HUES64 (cell line): ENCODE data around the gene FURIN.

Experiments used
- H3K27ac ChIP-seq: 2 replicates; pipeline ENCODE4 v1.7.0; 2013; ENCODE audit warnings: low read depth, low read length, inconsistent platforms
- H3K27me3 ChIP-seq: 2 replicates; pipeline ENCODE4 v1.6.1; 2013; ENCODE audit warnings: mild to moderate bottlenecking, low read length; ENCODE audit not compliant: insufficient read depth
- H3K36me3 ChIP-seq: 2 replicates; pipeline ENCODE4 v1.6.1; 2013; ENCODE audit warnings: mild to moderate bottlenecking, low read length; ENCODE audit not compliant: insufficient read depth
- H3K4me1 ChIP-seq: 2 replicates; pipeline ENCODE4 v1.6.1; 2013; ENCODE audit warnings: mild to moderate bottlenecking, low read length, moderate library complexity; ENCODE audit not compliant: insufficient read depth
- H3K4me3 ChIP-seq: 2 replicates; pipeline ENCODE4 v1.5.1; 2013; ENCODE audit warnings: mild to moderate bottlenecking, low read length, moderate library complexity
- H3K9ac ChIP-seq: 2 replicates; pipeline ENCODE4 v1.6.1; 2013; ENCODE audit warnings: mild to moderate bottlenecking, low read depth, low read length
- H3K9me3 ChIP-seq: 2 replicates; pipeline ENCODE4 v1.6.1; 2013; ENCODE audit warnings: low read depth, low read length; ENCODE audit not compliant: insufficient read depth
- WGBS: fragments of 150-250, 120-280 bp; methylation state at CpG from one replicate; pipeline ENCODE4 v1.1.7; 2013; ENCODE audit warnings: missing lambda C conversion rate; 5-methylcytosine and 5-hydroxymethylcytosine counted together

Gene FURIN

DNA sequence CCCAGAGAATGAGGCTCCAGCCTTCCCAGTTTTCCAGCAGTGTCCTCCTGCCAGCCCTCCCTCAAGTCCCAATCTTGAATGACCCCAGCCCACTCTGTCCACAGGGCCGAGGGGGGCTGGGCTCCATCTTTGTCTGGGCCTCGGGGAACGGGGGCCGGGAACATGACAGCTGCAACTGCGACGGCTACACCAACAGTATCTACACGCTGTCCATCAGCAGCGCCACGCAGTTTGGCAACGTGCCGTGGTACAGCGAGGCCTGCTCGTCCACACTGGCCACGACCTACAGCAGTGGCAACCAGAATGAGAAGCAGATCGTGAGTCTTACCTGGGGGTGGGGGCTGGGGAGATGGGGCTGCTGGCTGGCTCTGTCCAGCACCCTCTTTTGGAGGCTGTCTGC lies 10.3 kb downstream of the FURIN start:
- H3K36me3 ChIP-seq, result peaks cover 49% of the 10 kb centered on the region
- no peak overlapping the region for H3K9ac ChIP-seq
- no peak overlapping the region for H3K27ac ChIP-seq
- H3K9me3 ChIP-seq, result no peaks in the 10 kb centered on the region
- H3K27me3 ChIP-seq, result no peaks in the 10 kb centered on the region
- WGBS, result 94% methylated on average over 15 of the region's 15 CpGs
- no peak overlapping the region for H3K4me3 ChIP-seq
- peaks cover 13% of the 10 kb centered on the region for H3K4me1 ChIP-seq

DNA sequence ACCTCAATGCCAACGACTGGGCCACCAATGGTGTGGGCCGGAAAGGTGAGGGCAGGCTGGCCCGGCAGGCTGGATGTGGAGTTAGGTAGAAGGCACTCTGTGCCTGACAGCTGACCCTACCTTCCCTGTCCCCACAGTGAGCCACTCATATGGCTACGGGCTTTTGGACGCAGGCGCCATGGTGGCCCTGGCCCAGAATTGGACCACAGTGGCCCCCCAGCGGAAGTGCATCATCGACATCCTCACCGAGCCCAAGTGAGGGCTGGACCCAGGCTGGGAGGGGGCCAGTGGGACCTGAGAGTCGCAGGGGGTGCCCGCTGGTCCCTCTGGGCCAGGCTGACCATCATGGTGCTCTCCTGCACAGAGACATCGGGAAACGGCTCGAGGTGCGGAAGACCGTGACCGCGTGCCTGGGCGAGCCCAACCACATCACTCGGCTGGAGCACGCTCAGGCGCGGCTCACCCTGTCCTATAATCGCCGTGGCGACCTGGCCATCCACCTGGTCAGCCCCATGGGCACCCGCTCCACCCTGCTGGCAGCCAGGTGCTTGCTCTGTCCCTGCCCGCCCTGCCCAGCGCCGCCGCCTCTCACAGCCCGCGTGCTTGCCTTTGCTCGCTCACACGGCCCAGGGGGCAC lies 11.5 kb downstream of the FURIN start:
- H3K9ac ChIP-seq, result no peak overlapping the region
- 96% methylated on average over 35 of the region's 35 CpGs for WGBS
- peaks cover 3% of the 10 kb centered on the region; the same call in 1 of the 2 replicates for H3K4me1 ChIP-seq
- peaks cover 49% of the 10 kb centered on the region for H3K36me3 ChIP-seq
- no peak overlapping the region for H3K4me3 ChIP-seq
- H3K27me3 ChIP-seq, result no peaks in the 10 kb centered on the region
- H3K9me3 ChIP-seq, result no peaks in the 10 kb centered on the region
- H3K27ac ChIP-seq, result no peak overlapping the region

DNA sequence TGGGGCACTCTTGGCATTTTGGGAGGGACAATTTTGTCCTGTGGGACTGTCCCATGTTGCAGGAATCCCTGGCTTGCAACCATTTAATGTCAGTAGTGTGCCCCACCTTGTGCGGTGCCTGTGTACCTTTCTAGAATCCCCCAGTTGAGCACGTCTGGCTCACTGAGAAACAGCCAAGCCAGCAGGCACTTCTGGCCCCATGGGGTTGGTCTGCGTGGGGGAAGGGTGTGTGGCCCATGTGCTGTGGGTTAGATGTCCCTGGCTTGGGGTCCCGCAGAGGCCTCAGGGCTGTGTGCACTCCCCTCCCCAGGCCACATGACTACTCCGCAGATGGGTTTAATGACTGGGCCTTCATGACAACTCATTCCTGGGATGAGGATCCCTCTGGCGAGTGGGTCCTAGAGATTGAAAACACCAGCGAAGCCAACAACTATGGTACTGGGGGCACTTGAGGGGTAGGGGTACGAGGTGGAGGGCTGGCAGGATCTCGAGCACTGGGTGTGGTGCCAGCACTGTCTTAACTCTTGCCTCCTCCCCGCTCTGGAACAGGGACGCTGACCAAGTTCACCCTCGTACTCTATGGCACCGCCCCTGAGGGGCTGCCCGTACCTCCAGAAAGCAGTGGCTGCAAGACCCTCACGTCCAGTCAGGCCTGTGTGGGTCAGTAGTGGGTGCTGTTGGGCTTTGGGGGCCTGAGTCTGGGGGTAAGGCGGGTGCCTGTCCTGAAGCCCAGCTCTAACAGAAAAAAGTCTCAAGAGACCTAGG lies 12.2 kb downstream of the FURIN start:
- Histone ChIP-seq H3K9ac (no peak overlapping the region), H3K9me3 (no peaks in the 10 kb centered on the region), H3K4me3 (no peak overlapping the region), H3K36me3 (peaks cover 49% of the 10 kb centered on the region), H3K27me3 (no peaks in the 10 kb centered on the region), H3K27ac (no peak overlapping the region), H3K4me1 (peaks cover 4% of the 10 kb centered on the region)
- 94% methylated on average over 16 of the region's 16 CpGs for WGBS

DNA sequence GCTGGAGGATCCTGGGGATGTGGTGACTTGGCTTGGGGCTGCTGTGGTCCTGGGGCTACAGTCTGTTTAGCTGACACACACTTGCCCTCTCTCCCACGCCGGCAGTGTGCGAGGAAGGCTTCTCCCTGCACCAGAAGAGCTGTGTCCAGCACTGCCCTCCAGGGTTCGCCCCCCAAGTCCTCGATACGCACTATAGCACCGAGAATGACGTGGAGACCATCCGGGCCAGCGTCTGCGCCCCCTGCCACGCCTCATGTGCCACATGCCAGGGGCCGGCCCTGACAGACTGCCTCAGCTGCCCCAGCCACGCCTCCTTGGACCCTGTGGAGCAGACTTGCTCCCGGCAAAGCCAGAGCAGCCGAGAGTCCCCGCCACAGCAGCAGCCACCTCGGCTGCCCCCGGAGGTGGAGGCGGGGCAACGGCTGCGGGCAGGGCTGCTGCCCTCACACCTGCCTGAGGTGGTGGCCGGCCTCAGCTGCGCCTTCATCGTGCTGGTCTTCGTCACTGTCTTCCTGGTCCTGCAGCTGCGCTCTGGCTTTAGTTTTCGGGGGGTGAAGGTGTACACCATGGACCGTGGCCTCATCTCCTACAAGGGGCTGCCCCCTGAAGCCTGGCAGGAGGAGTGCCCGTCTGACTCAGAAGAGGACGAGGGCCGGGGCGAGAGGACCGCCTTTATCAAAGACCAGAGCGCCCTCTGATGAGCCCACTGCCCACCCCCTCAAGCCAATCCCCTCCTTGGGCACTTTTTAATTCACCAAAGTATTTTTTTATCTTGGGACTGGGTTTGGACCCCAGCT lies 13.0 kb downstream of the FURIN start:
- WGBS, result 92% methylated on average over 35 of the region's 35 CpGs
- Histone ChIP-seq H3K9me3 (no peaks in the 10 kb centered on the region), H3K27ac (no peak overlapping the region), H3K36me3 (peaks cover 42% of the 10 kb centered on the region), H3K9ac (no peak overlapping the region), H3K4me1 (peaks cover 8% of the 10 kb centered on the region), H3K27me3 (no peaks in the 10 kb centered on the region), H3K4me3 (no peak overlapping the region)

DNA sequence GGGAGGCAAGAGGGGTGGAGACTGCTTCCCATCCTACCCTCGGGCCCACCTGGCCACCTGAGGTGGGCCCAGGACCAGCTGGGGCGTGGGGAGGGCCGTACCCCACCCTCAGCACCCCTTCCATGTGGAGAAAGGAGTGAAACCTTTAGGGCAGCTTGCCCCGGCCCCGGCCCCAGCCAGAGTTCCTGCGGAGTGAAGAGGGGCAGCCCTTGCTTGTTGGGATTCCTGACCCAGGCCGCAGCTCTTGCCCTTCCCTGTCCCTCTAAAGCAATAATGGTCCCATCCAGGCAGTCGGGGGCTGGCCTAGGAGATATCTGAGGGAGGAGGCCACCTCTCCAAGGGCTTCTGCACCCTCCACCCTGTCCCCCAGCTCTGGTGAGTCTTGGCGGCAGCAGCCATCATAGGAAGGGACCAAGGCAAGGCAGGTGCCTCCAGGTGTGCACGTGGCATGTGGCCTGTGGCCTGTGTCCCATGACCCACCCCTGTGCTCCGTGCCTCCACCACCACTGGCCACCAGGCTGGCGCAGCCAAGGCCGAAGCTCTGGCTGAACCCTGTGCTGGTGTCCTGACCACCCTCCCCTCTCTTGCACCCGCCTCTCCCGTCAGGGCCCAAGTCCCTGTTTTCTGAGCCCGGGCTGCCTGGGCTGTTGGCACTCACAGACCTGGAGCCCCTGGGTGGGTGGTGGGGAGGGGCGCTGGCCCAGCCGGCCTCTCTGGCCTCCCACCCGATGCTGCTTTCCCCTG lies 13.8 kb downstream of the FURIN start:
- peaks cover 34% of the 10 kb centered on the region for H3K36me3 ChIP-seq
- H3K4me3 ChIP-seq, result no peak overlapping the region
- H3K27ac ChIP-seq, result no peak overlapping the region

DNA sequence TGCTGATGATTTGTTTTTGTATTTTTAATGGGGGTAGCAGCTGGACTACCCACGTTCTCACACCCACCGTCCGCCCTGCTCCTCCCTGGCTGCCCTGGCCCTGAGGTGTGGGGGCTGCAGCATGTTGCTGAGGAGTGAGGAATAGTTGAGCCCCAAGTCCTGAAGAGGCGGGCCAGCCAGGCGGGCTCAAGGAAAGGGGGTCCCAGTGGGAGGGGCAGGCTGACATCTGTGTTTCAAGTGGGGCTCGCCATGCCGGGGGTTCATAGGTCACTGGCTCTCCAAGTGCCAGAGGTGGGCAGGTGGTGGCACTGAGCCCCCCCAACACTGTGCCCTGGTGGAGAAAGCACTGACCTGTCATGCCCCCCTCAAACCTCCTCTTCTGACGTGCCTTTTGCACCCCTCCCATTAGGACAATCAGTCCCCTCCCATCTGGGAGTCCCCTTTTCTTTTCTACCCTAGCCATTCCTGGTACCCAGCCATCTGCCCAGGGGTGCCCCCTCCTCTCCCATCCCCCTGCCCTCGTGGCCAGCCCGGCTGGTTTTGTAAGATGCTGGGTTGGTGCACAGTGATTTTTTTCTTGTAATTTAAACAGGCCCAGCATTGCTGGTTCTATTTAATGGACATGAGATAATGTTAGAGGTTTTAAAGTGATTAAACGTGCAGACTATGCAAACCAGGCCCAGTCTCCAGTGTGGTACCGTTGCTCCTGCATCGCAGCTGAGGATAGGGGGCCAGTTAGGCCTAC lies 14.6 kb downstream of the FURIN start:
- Histone ChIP-seq H3K9ac (no peak overlapping the region), H3K9me3 (no peaks in the 10 kb centered on the region), H3K4me3 (no peak overlapping the region), H3K27ac (no peak overlapping the region), H3K27me3 (no peaks in the 10 kb centered on the region), H3K36me3 (peaks cover 27% of the 10 kb centered on the region), H3K4me1 (peaks cover 8% of the 10 kb centered on the region)
- WGBS, result 94% methylated on average over 13 of the region's 13 CpGs

More for the DNA sequence above, 13.8 kb downstream of the FURIN start:
- Histone ChIP-seq H3K9me3 (no peaks in the 10 kb centered on the region), H3K9ac (no peak overlapping the region), H3K4me1 (peaks cover 8% of the 10 kb centered on the region), H3K27me3 (no peaks in the 10 kb centered on the region)
- 94% methylated on average over 19 of the region's 19 CpGs for whole genome bisulfite sequencing

DNA sequence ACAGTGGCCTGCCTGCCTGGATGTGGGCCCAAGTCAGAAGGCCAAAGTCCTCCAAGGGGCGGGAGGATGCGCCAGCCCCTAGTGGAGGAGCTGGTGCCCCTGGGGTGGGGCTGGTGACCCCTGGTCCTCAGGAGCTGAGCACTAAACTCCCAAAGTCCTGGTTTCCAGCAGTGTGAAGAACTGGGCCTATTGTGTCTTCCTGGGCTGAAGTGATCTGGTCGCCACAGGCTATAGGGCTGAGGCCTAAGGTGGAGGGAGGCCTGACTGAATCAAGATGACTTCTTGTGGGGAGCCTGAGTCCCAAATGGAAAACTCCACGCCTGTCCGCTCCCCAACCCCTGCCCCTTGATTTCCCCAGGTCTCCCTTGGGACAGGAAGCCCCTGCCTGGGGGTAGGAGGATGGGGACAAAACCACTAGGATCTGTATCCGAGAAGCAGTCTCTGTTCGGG lies 15.2 kb downstream of the FURIN start:
- 71% methylated on average over 7 of the region's 7 CpGs for WGBS
- Histone ChIP-seq H3K9me3 (no peaks in the 10 kb centered on the region), H3K36me3 (peaks cover 21% of the 10 kb centered on the region), H3K4me3 (peak overlapping the region; percentile 42), H3K9ac (peak overlapping the region; percentile 67), H3K27me3 (no peaks in the 10 kb centered on the region), H3K27ac (peak overlapping the region; percentile 32; the same call in 1 of the 2 replicates), H3K4me1 (peaks cover 8% of the 10 kb centered on the region)

DNA sequence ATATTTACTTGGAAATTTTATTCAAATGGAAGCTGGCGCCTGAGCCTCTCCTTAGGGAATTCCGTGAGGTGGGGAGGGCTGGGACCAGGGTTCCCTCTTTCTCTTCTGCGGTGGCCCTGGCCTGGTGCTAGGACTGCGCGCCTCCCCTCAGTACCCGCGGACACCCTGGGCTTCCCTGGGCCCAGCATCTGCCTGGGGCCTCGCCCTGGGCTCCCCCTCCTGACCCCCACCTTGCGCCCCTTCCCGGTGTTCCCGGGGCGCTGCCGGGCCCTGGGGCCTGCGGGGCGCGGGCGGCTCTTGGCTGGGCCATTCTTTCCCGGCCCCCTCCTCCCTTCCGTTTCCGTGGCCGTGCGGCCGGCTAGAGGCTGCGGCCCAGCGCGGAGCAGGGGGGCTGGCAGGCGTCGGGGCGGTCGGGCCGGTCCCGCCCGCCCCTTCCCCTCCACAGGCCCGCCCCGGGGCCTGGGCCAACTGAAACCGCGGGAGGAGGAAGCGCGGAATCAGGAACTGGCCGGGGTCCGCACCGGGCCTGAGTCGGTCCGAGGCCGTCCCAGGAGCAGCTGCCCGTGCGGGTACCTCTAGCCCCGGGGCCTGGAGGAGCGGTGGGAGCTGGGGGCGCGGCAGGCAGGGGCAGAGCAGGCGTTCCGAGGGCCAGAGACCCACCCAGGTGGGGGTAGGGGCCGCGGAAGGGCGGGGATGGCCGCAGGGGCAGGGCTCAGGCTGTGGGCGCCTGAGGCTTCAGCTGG lies 15.8 kb downstream of the FURIN start, which contains the start of gene FES:
Gene FES, plus strand, starts transcription at position 529 of the 743 bp plus-strand sequence. CDS start 542 bp downstream, outside the sequence.
- peak within 1 kb of the TSS; percentile 42 for H3K4me3 ChIP-seq
- WGBS, result 6% methylated on average over 58 of the region's 58 CpGs
- H3K27ac ChIP-seq, result peak within 1 kb of the TSS; percentile 32; the same call in 1 of the 2 replicates
- peak within 1 kb of the TSS; percentile 67 for H3K9ac ChIP-seq
- H3K27me3 ChIP-seq, result no peaks in the 10 kb centered on the region
- H3K4me1 ChIP-seq, result peaks cover 8% of the 10 kb centered on the region
- no peaks in the 10 kb centered on the region for H3K9me3 ChIP-seq
- H3K36me3 ChIP-seq, result peaks cover 15% of the 10 kb centered on the region

DNA sequence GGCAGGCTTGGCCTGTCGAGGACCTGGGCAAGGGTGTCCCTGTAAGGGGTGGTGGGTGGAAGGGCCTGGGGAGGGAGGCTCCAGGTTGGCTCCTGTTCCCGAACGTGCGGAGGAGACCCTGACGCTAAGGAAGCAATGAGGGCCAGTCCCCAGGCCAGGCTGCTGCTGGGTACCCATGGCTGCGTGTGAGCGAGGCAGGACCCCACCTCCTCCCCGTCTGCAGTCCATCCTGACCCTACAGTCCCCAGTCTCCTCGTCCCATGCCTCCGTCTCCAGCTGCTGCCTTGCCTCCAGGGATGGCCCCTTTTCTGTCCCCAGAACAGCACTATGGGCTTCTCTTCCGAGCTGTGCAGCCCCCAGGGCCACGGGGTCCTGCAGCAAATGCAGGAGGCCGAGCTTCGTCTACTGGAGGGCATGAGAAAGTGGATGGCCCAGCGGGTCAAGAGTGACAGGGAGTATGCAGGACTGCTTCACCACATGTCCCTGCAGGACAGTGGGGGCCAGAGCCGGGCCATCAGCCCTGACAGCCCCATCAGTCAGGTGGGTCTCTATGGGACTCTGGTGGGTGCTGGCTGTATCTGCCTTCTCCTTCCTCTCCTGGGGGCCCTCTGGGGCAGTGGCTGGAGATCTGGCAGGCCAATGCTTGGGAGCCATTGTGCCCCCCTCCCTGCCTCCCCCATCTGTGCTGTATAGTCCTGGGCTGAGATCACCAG lies 16.5 kb downstream of the FURIN start:
- peaks cover 8% of the 10 kb centered on the region for H3K36me3 ChIP-seq
- peak overlapping the region; percentile 67 for H3K9ac ChIP-seq
- peaks cover 8% of the 10 kb centered on the region for H3K4me1 ChIP-seq
- 65% methylated on average over 16 of the region's 16 CpGs for WGBS
- H3K27ac ChIP-seq, result peak overlapping the region; percentile 32; the same call in 1 of the 2 replicates
- no peaks in the 10 kb centered on the region for H3K9me3 ChIP-seq
- H3K4me3 ChIP-seq, result peak overlapping the region; percentile 42
- no peaks in the 10 kb centered on the region for H3K27me3 ChIP-seq
